Inferior parietal cortex (tissue), 1 donor: ENCODE measurements around the gene AP1B1.

Source experiments
- DNase-seq: peaks from one replicate; pipeline ENCODE4 v3.0.0-alpha.2; 2016; ENCODE audit errors: extremely low spot score

AP1B1 gene

GRCh38 chr22:29300807-29301601 is 87.4 kb downstream of the AP1B1 start:
- DNase-seq, result no peak

- DNase-seq, result no peak
Measured at GRCh38 chr22:29300467-29300806, 87.9 kb downstream of the AP1B1 start.

- no peak for DNase-seq
Measured at GRCh38 chr22:29299136-29299900, 89.1 kb downstream of the AP1B1 start.

- no peak for DNase-seq
Measured at GRCh38 chr22:29298641-29299040, 89.7 kb downstream of the AP1B1 start.

- no peak for DNase-seq
Measured at GRCh38 chr22:29292379-29292778, 96.0 kb downstream of the AP1B1 start.

GRCh38 chr22:29291215-29291614 is 97.2 kb downstream of the AP1B1 start:
- no peak for DNase-seq

GRCh38 chr22:29290061-29290460 is 98.3 kb downstream of the AP1B1 start:
- DNase-seq, result no peak

GRCh38 chr22:29288837-29289236 is 99.5 kb downstream of the AP1B1 start:
- DNase-seq, result no peak

- no peak for DNase-seq
Measured at GRCh38 chr22:29284196-29284595, 104.2 kb downstream of the AP1B1 start.

GRCh38 chr22:29277927-29278326 is 110.4 kb downstream of the AP1B1 start:
- no peak for DNase-seq
